HepG2 (cell line): Measurements from ENCODE around the gene ANKRD13D. TPM values are rescaled to one million over a fixed set of nuclear protein-coding genes. Genes with fewer than 3 reads are reported as not detected.

Experiments used
- ATAC-seq: fragments of 200-7000 bp; cut with Tn5 transposase; 3 replicates; pipeline ENCODE4 v1.9.1; 2020; ENCODE audit warnings: mild to moderate bottlenecking, moderate library complexity
- BruUV-seq: library from RNA; stranded (reverse); fragments of 400-500 nt; replicated peaks from 2 replicates; lab custom pipeline; 2021; lab: Mats Ljungman, UMichigan
- CTCF ChIA-PET: fragments of 300-600 bp; formaldehyde crosslinking; extraction: SDS; loops from one replicate; lab custom pipeline; 2021; ENCODE audit warnings: low total read pairs, inconsistent platforms, low intra/inter-chr PET ratio; lab: Yijun Ruan, JAX
- POLR2A ChIA-PET: fragments of 350-600 bp; sonication (Branson Sonifier 250); formaldehyde crosslinking; loops from one replicate; lab custom pipeline; 2020; ENCODE audit warnings: antibody characterized with exemption, inconsistent platforms; lab: Yijun Ruan, JAX
- DNase-seq: peaks from one replicate; pipeline ENCODE4 v3.0.0-alpha.2; 2015; ENCODE audit warnings: low spot score
- FAIRE-seq: peaks from 3 replicates; lab custom pipeline; 2011; peaks lifted over from hg19 to GRCh38; lab: Jason Lieb, UNC
- H2AFZ ChIP-seq: one replicate; pipeline ENCODE4 v1.6.1; 2011; ENCODE audit warnings: low read length, inconsistent platforms
- H3K27ac ChIP-seq: fragments of 300-600 bp; 3 replicates; pipeline ENCODE4 v1.8.0; 2011; ENCODE audit warnings: mixed run types, mild to moderate bottlenecking, mixed read lengths, low read length, inconsistent platforms; ENCODE audit not compliant: insufficient read depth; ENCODE audit errors: extremely low read length
- H3K27me3 ChIP-seq, 2 experiments: fragments of 200-600 bp in 1 of 2; 2 replicates in 1 of 2; 3 replicates in 1 of 2; pipeline versions ENCODE4 v1.6.0 to v1.8.0; 2011; ENCODE audit warnings: low read length in 2 of 2, mild to moderate bottlenecking in 2 of 2, moderate library complexity in 2 of 2, inconsistent platforms in 1 of 2; ENCODE audit not compliant: insufficient read depth in 2 of 2, control insufficient read depth in 1 of 2
- H3K36me3 ChIP-seq, 2 experiments: fragments of 200-600 bp in 1 of 2; replicated peaks in 1 of 2; 2 replicates in 1 of 2; 3 replicates in 1 of 2; pipeline versions ENCODE4 v1.5.1 to v1.8.0; 2011; ENCODE audit warnings: low read length in 2 of 2, inconsistent platforms in 1 of 2; ENCODE audit not compliant: insufficient read depth in 2 of 2, control insufficient read depth in 1 of 2
- H3K4me1 ChIP-seq: 2 replicates; pipeline ENCODE4 v1.5.1; 2012; ENCODE audit warnings: low read length, inconsistent platforms; ENCODE audit not compliant: insufficient read depth
- H3K4me2 ChIP-seq: 2 replicates; pipeline ENCODE4 v1.6.0; 2011; ENCODE audit warnings: low read depth, low read length, inconsistent platforms
- H3K4me3 ChIP-seq, 3 experiments: fragments of 200-600 bp in 1 of 3; sonication (generic), shearing (Covaris generic) in 1 of 3; replicated peaks in 1 of 3; 2 replicates each; pipeline ENCODE4 v1.5.1; 2011 to 2016; ENCODE audit warnings: low read length in 3 of 3, inconsistent platforms in 2 of 3, low read depth in 2 of 3, mild to moderate bottlenecking in 2 of 3, control low read depth in 1 of 3, mixed read lengths in 1 of 3; ENCODE audit not compliant: insufficient read depth in 1 of 3
- H3K79me2 ChIP-seq: one replicate; pipeline ENCODE4 v1.6.1; 2011; ENCODE audit warnings: low read length, inconsistent platforms; ENCODE audit not compliant: insufficient read depth
- H3K9ac ChIP-seq: 2 replicates; pipeline ENCODE4 v1.6.0; 2011; ENCODE audit warnings: mild to moderate bottlenecking, low read depth, low read length, inconsistent platforms; ENCODE audit not compliant: insufficient read depth
- H3K9me3 ChIP-seq: 2 replicates; pipeline ENCODE4 v1.5.1; 2012; ENCODE audit warnings: mild to moderate bottlenecking, low read length
- H4K20me1 ChIP-seq: 2 replicates; pipeline ENCODE4 v1.6.0; 2011; ENCODE audit warnings: inconsistent platforms, mild to moderate bottlenecking, low read length, moderate library complexity; ENCODE audit not compliant: insufficient read depth
- BRCA1 ChIP-seq: sonication (generic); formaldehyde crosslinking; IDR thresholded peaks from 2 replicates; pipeline ENCODE4 v1.4.0; 2020; ENCODE audit warnings: missing genetic modification reagents
- CBX2 ChIP-seq, 2 experiments: fragments of 200-600 bp in 1 of 2; sonication (generic); formaldehyde crosslinking in 1 of 2; IDR thresholded peaks; 2 replicates each; pipeline versions ENCODE4 v1.7.0 to v1.8.1; 2018 to 2022; ENCODE audit warnings: low read depth in 2 of 2, low read length in 1 of 2, mild to moderate bottlenecking in 1 of 2, missing genetic modification reagents in 1 of 2
- FOXA3 ChIP-seq: IDR thresholded peaks from 2 replicates; pipeline ENCODE4 v1.6.1; 2016; ENCODE audit warnings: missing genetic modification reagents, missing compliant biosample characterization
- HNRNPLL ChIP-seq: fragments of 200-400 bp; formaldehyde crosslinking; IDR thresholded peaks from 2 replicates; pipeline ENCODE4 v1.6.1; 2017; ENCODE audit warnings: mild to moderate bottlenecking, low read depth, low read length; ENCODE audit not compliant: poor library complexity, severe bottlenecking
- MAZ ChIP-seq, 2 experiments: sonication (generic) in 1 of 2; formaldehyde crosslinking in 1 of 2; IDR thresholded peaks; 2 replicates each; pipeline versions ENCODE4 v1.5.0 to v1.6.1; 2012 to 2020; ENCODE audit warnings: low read depth in 2 of 2, mild to moderate bottlenecking in 2 of 2, borderline replicate concordance in 1 of 2, improper control_type of control experiment in 1 of 2, low read length in 1 of 2, missing genetic modification reagents in 1 of 2, moderate library complexity in 1 of 2
- NCOA2 ChIP-seq: sonication (generic); formaldehyde crosslinking; IDR thresholded peaks from 2 replicates; pipeline ENCODE4 v1.8.0; 2022; ENCODE audit warnings: inconsistent platforms
- NFKB2 ChIP-seq: sonication (generic); formaldehyde crosslinking; IDR thresholded peaks from 2 replicates; pipeline ENCODE4 v1.4.0; 2020; ENCODE audit warnings: missing genetic modification reagents, borderline replicate concordance
- PHF21A ChIP-seq: sonication (generic); formaldehyde crosslinking; IDR thresholded peaks from 2 replicates; pipeline ENCODE4 v1.5.0; 2020; ENCODE audit warnings: mild to moderate bottlenecking, missing genetic modification reagents
- POGZ ChIP-seq: sonication (generic); formaldehyde crosslinking; IDR thresholded peaks from 2 replicates; pipeline ENCODE4 v1.4.0; 2020; ENCODE audit warnings: mild to moderate bottlenecking, missing genetic modification reagents
- SRF ChIP-seq: IDR thresholded peaks from 2 replicates; pipeline ENCODE4 v1.6.1; 2011; ENCODE audit warnings: mild to moderate bottlenecking, low read depth, low read length, moderate library complexity
- TBP ChIP-seq: sonication (generic); formaldehyde crosslinking; IDR thresholded peaks from 2 replicates; pipeline ENCODE4 v1.5.0; 2020; ENCODE audit warnings: missing genetic modification reagents
- TFE3 ChIP-seq: IDR thresholded peaks from 2 replicates; pipeline ENCODE4 v1.6.1; 2016
- THYN1 ChIP-seq: sonication (generic); formaldehyde crosslinking; IDR thresholded peaks from 2 replicates; pipeline ENCODE4 v1.8.1; 2023; ENCODE audit warnings: low read depth, mild to moderate bottlenecking, moderate library complexity, missing genetic modification reagents, borderline replicate concordance
- U2AF2 ChIP-seq: fragments of 200-400 bp; formaldehyde crosslinking; IDR thresholded peaks from 2 replicates; pipeline ENCODE4 v1.6.1; 2017; ENCODE audit warnings: low read depth, mild to moderate bottlenecking, low read length
- ZBTB34 ChIP-seq: sonication (generic); formaldehyde crosslinking; IDR thresholded peaks from 2 replicates; pipeline ENCODE4 v1.8.0; 2022; ENCODE audit warnings: mild to moderate bottlenecking, missing genetic modification reagents
- ZNF34 ChIP-seq: sonication (generic); formaldehyde crosslinking; IDR thresholded peaks from 2 replicates; pipeline ENCODE4 v1.4.0; 2020; ENCODE audit warnings: mild to moderate bottlenecking, missing genetic modification reagents, borderline replicate concordance
- ZNF362 ChIP-seq: sonication (generic); formaldehyde crosslinking; IDR thresholded peaks from 2 replicates; pipeline ENCODE4 v1.4.0; 2020; ENCODE audit warnings: missing genetic modification reagents, mild to moderate bottlenecking, borderline replicate concordance
- ZNF451 ChIP-seq: sonication (generic); formaldehyde crosslinking; IDR thresholded peaks from 2 replicates; pipeline ENCODE4 v1.5.0; 2020; ENCODE audit warnings: mild to moderate bottlenecking, missing genetic modification reagents
- ZNF543 ChIP-seq: sonication (generic); formaldehyde crosslinking; IDR thresholded peaks from 2 replicates; pipeline ENCODE4 v1.4.0; 2020; ENCODE audit warnings: mild to moderate bottlenecking, missing genetic modification reagents
- ZSCAN5A ChIP-seq: sonication (generic); formaldehyde crosslinking; IDR thresholded peaks from 2 replicates; pipeline ENCODE4 v1.8.0; 2022; ENCODE audit warnings: mild to moderate bottlenecking, missing genetic modification reagents, borderline replicate concordance
- WGBS: methylation state at CpG from one replicate; pipeline ENCODE4 v1.1.6; 2017; ENCODE audit warnings: low lambda C conversion rate; 5-methylcytosine and 5-hydroxymethylcytosine counted together
- in situ Hi-C: cut with HindIII; loops from 2 replicates; pipeline ENCODE4 v1.10.0; 2017; ENCODE audit warnings: low pct_unique_long_range_greater_than_20kb; ENCODE audit not compliant: extremely low pct_ligation_motif_present
- intact Hi-C: fragments of 100-400 bp; cut with micrococcal nuclease; formaldehyde crosslinking; loops from one replicate; pipeline ENCODE4 v1.10.0; 2022; ENCODE audit not compliant: unreplicated experiment
- polyA plus RNA-seq, 8 experiments: library from polyadenylated mRNA; depleted of rRNA in 3 of 8; stranded (reverse) in 7 of 8; unstranded in 1 of 8; fragments of >200 nt; fragmentation: Illumina TruSeq in 4 of 8; extraction: Trizol in 4 of 8; gene quantifications; 2 replicates each; pipeline versions ENCODE4 v1.2.1 to v1.2.3, GENCODE V29; 2011 to 2016; ENCODE audit warnings: low read depth in 4 of 8, missing spikeins in 1 of 8, mixed read lengths in 1 of 8; ENCODE audit not compliant: insufficient read depth in 1 of 8
- total RNA-seq, 5 experiments: library from RNA; depleted of rRNA; stranded (reverse); fragments of >200 nt; fragmentation: Illumina TruSeq; extraction: Trizol; gene quantifications; 2 replicates each; pipeline ENCODE4 v1.2.3, GENCODE V29; 2016; ENCODE audit warnings: low read depth in 1 of 5

ANKRD13D gene
- total and polyA plus RNA-seq, 2 of the 13 experiments (the other 11 are each of a cell fraction or from before 2014, with no cell fraction given) = 18.6 to 27.3 TPM

GRCh38 chr11:67349457-67349856 lies 60.4 kb downstream of the ANKRD13D start:
- Histone ChIP-seq H3K4me1 (peaks cover 32% of the 10 kb centered on the region), H4K20me1 (no peaks in the 10 kb centered on the region), H3K4me3 (no peak overlapping the region), H2AFZ (no peak overlapping the region), H3K4me2 (no peak overlapping the region), H3K9me3 (no peaks in the 10 kb centered on the region), H3K9ac (no peak overlapping the region), H3K27ac (no peak overlapping the region), H3K79me2 (no peaks in the 10 kb centered on the region), H3K27me3 (no peaks in the 10 kb centered on the region), H3K36me3 (no peaks in the 10 kb centered on the region)
- intact Hi-C loops (no loop called here), in situ Hi-C loops (no loop called here)
- FAIRE-seq (no peak), DNase-seq (no peak), ATAC-seq (no peak)
- no TSS peak for BruUV-seq
- 81% methylated on average over 2 of the region's 2 CpGs for WGBS
- ChIA-PET CTCF (interaction anchor here (2.6 kb wide), 1 partner anchor 33 kb away, joined by 25 read pairs; no protein-coding TSS in a partner anchor), POLR2A (interaction anchor here (9.7 kb wide), 1 partner anchor 29 kb away, joined by 365 read pairs; the partner anchor contains the start of gene CLCF1)
- TF ChIP-seq NCOA2 (no peak), MAZ (IDR thresholded peaks at IDR 0.05; ENCODE audit: borderline replicate concordance, low read depth, low read length) (no peak), MAZ (CRISPR knock-in tag; IDR thresholded peaks at IDR 0.05; ENCODE audit: low read depth) (no peak), ZNF362 (CRISPR knock-in tag) (no peak), U2AF2 (no peak), TFE3 (CRISPR knock-in tag) (no peak), PHF21A (CRISPR knock-in tag) (no peak), HNRNPLL (no peak), ZNF451 (CRISPR knock-in tag) (no peak), POGZ (CRISPR knock-in tag) (no peak), FOXA3 (CRISPR knock-in tag) (no peak), NFKB2 (CRISPR knock-in tag) (no peak), CBX2 (IDR thresholded peaks at IDR 0.05; ENCODE audit: low read depth, low read length) (no peak), CBX2 (CRISPR knock-in tag; IDR thresholded peaks at IDR 0.05; ENCODE audit: low read depth) (no peak), ZSCAN5A (CRISPR knock-in tag) (no peak), ZBTB34 (CRISPR knock-in tag) (no peak), ZNF34 (no peak), SRF (no peak), ZNF543 (CRISPR knock-in tag) (no peak), THYN1 (CRISPR knock-in tag) (no peak), BRCA1 (CRISPR knock-in tag) (no peak), TBP (CRISPR knock-in tag) (no peak)
